ENCODE data around the gene LYPD6B.
"Not testable (repeated sequence)": the region's sequence is repeated elsewhere in the genome, so short reads cannot be mapped to it uniquely, and the experiment has no call there.

LYPD6B gene

GRCh38 chr2:149213764-149214493 lies 175.4 kb downstream of the LYPD6B start:
- no peak for DNase-seq (ENCODE audit: low read depth)

GRCh38 chr2:149218497-149218896 lies 180.0 kb downstream of the LYPD6B start:
- DNase-seq (ENCODE audit: low read depth), result no peak

GRCh38 chr2:149219856-149220255 lies 181.4 kb downstream of the LYPD6B start:
- no peak for DNase-seq (ENCODE audit: low read depth)

- no peak for DNase-seq (ENCODE audit: low read depth)
Measured at GRCh38 chr2:149221002-149221401, 182.5 kb downstream of the LYPD6B start.

- DNase-seq (ENCODE audit: low read depth), result no peak
Measured at GRCh38 chr2:149221898-149222297, 183.4 kb downstream of the LYPD6B start.

GRCh38 chr2:149223472-149224095 lies 185.1 kb downstream of the LYPD6B start:
- no peak for DNase-seq (ENCODE audit: low read depth)

- no peak for DNase-seq (ENCODE audit: low read depth)
Measured at GRCh38 chr2:149224543-149224942, 186.0 kb downstream of the LYPD6B start.

GRCh38 chr2:149225446-149225845 lies 186.9 kb downstream of the LYPD6B start:
- DNase-seq (ENCODE audit: low read depth), result no peak

- DNase-seq (ENCODE audit: low read depth), result no peak
Measured at GRCh38 chr2:149226790-149227189, 188.3 kb downstream of the LYPD6B start.

GRCh38 chr2:149235816-149236375 lies 197.4 kb downstream of the LYPD6B start:
- no peak for DNase-seq (ENCODE audit: low read depth)

- no peak for DNase-seq (ENCODE audit: low read depth)
Measured at GRCh38 chr2:149236410-149236809, 197.9 kb downstream of the LYPD6B start.

- no peak for DNase-seq (ENCODE audit: low read depth)
Measured at GRCh38 chr2:149246186-149246585, 207.7 kb downstream of the LYPD6B start.

GRCh38 chr2:149251436-149251835 lies 212.9 kb downstream of the LYPD6B start:
- DNase-seq (ENCODE audit: low read depth), result not testable (repeated sequence)

- DNase-seq (ENCODE audit: low read depth), result not testable (repeated sequence)
Measured at GRCh38 chr2:149256877-149257276, 218.4 kb downstream of the LYPD6B start.

GRCh38 chr2:149258531-149258930 lies 220.0 kb downstream of the LYPD6B start:
- DNase-seq (ENCODE audit: low read depth), result no peak

- DNase-seq (ENCODE audit: low read depth), result no peak
Measured at GRCh38 chr2:149259136-149259535, 220.6 kb downstream of the LYPD6B start.

- no peak for DNase-seq (ENCODE audit: low read depth)
Measured at GRCh38 chr2:149261692-149262091, 223.2 kb downstream of the LYPD6B start.
